ENCODE data around the gene TPCN2. TPM values are rescaled to one million over a fixed set of nuclear protein-coding genes. Genes with fewer than 3 reads are reported as not detected.
"Not testable (repeated sequence)": the region's sequence is repeated elsewhere in the genome, so short reads cannot be mapped to it uniquely, and the experiment has no call there.

The TPCN2 gene
- total RNA-seq, 1 experiment from 2014 or later: 25.1 TPM

- no peak for DNase-seq (ENCODE audit: low spot score)
Measured at GRCh38 chr11:69075421-69076128, 26.8 kb downstream of the TPCN2 start.

GRCh38 chr11:69076129-69076791, 27.5 kb downstream of the TPCN2 start:
- DNase-seq (ENCODE audit: low spot score): no peak

- DNase-seq (ENCODE audit: low spot score): not testable (repeated sequence)
Measured at GRCh38 chr11:69076977-69077376, 28.2 kb downstream of the TPCN2 start.

GRCh38 chr11:69078508-69078907, 29.8 kb downstream of the TPCN2 start:
- DNase-seq (ENCODE audit: low spot score): no peak

GRCh38 chr11:69078930-69079605, 30.3 kb downstream of the TPCN2 start:
- DNase-seq (ENCODE audit: low spot score): no peak

- DNase-seq (ENCODE audit: low spot score): no peak
Measured at GRCh38 chr11:69079661-69080256, 31.0 kb downstream of the TPCN2 start.

GRCh38 chr11:69080257-69080995, 31.7 kb downstream of the TPCN2 start:
- peak; percentile 94 for DNase-seq (ENCODE audit: low spot score)

- DNase-seq (ENCODE audit: low spot score): no peak
Measured at GRCh38 chr11:69081180-69081579, 32.4 kb downstream of the TPCN2 start.

- no peak for DNase-seq (ENCODE audit: low spot score)
Measured at GRCh38 chr11:69083531-69084247, 35.0 kb downstream of the TPCN2 start.

- no peak for DNase-seq (ENCODE audit: low spot score)
Measured at GRCh38 chr11:69084371-69084770, 35.6 kb downstream of the TPCN2 start.

- DNase-seq (ENCODE audit: low spot score): no peak
Measured at GRCh38 chr11:69085490-69086095, 36.9 kb downstream of the TPCN2 start.

GRCh38 chr11:69086152-69087132, 37.7 kb downstream of the TPCN2 start:
- no peak for DNase-seq (ENCODE audit: low spot score)

GRCh38 chr11:69087133-69087524, 38.4 kb downstream of the TPCN2 start:
- DNase-seq (ENCODE audit: low spot score): no peak

- no peak for DNase-seq (ENCODE audit: low spot score)
Measured at GRCh38 chr11:69087811-69088210, 39.1 kb downstream of the TPCN2 start.

- peak; percentile 96 for DNase-seq (ENCODE audit: low spot score)
Measured at GRCh38 chr11:69088676-69089146, 40.0 kb downstream of the TPCN2 start.

GRCh38 chr11:69089258-69089657, 40.5 kb downstream of the TPCN2 start:
- DNase-seq (ENCODE audit: low spot score): no peak

GRCh38 chr11:69091638-69092165, 43.0 kb downstream of the TPCN2 start:
- no peak for DNase-seq (ENCODE audit: low spot score)

- DNase-seq (ENCODE audit: low spot score): no peak
Measured at GRCh38 chr11:69092263-69092662, 43.5 kb downstream of the TPCN2 start.

GRCh38 chr11:69093106-69093505, 44.4 kb downstream of the TPCN2 start:
- no peak for DNase-seq (ENCODE audit: low spot score)

Data from HT-29 (cell line).